ENCODE results near the gene CREM. TPM values are rescaled to one million over a fixed set of nuclear protein-coding genes. Genes with fewer than 3 reads are reported as not detected.

Gene CREM
- total RNA-seq, 4 donors from 2014 or later = 8.3 to 15.7 (median 10.9) TPM

DNA sequence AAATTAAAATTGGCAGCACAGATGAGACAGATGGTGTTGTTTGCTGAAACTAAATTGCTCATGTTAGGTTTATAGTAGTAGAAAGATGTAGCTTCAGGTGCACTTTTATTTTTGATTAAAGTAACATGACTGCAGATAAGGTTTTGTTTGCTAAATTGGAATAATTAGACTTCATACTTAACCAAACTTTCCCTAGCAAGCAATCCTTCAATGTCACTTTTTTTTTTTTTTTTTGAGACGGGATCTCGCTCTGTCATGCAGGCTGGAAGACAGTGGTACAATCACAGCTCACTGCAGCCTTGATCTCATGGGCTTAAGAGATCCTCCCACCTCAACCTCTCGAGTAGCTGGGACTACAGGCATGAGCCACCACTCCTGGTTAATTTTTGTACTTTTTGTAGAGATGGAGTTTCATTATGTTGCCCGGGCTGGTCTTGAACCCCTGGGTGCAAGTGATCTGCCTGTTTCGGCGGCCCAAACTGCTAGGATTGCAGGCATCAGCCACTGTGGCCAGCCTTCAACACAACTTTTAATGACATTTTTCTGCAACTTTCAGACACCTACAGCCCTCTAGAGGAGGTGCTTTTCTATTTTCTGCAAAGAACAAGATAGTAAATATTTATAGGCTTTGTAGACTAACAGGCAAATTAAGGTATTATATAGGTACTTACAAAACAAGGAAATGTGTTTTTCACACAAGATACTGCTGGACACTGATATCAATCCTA is 124.9 kb downstream of the CREM start:
- intact Hi-C loops (cut with DNase I; ENCODE audit: low total_unique reads) = no loop called here
- DNase-seq (ENCODE audit: low spot score in 2 of 2) = peak in 1 of 2 donors; percentile 34
- WGBS, 2 donors = 80 to 82% methylated on average over 6 of the region's 6 CpGs
- TF ChIP-seq, protein P1, sequence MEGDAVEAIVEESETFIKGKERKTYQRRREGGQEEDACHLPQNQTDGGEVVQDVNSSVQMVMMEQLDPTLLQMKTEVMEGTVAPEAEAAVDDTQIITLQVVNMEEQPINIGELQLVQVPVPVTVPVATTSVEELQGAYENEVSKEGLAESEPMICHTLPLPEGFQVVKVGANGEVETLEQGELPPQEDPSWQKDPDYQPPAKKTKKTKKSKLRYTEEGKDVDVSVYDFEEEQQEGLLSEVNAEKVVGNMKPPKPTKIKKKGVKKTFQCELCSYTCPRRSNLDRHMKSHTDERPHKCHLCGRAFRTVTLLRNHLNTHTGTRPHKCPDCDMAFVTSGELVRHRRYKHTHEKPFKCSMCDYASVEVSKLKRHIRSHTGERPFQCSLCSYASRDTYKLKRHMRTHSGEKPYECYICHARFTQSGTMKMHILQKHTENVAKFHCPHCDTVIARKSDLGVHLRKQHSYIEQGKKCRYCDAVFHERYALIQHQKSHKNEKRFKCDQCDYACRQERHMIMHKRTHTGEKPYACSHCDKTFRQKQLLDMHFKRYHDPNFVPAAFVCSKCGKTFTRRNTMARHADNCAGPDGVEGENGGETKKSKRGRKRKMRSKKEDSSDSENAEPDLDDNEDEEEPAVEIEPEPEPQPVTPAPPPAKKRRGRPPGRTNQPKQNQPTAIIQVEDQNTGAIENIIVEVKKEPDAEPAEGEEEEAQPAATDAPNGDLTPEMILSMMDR (IDR thresholded peaks at IDR 0.05) = no peak
- TF ChIP-seq POLR2A (IDR thresholded peaks at IDR 0.05) = no peak
- H3K4me3 ChIP-seq (ENCODE audit: low read depth, poor library complexity, severe bottlenecking) = no peak overlapping the region

DNA sequence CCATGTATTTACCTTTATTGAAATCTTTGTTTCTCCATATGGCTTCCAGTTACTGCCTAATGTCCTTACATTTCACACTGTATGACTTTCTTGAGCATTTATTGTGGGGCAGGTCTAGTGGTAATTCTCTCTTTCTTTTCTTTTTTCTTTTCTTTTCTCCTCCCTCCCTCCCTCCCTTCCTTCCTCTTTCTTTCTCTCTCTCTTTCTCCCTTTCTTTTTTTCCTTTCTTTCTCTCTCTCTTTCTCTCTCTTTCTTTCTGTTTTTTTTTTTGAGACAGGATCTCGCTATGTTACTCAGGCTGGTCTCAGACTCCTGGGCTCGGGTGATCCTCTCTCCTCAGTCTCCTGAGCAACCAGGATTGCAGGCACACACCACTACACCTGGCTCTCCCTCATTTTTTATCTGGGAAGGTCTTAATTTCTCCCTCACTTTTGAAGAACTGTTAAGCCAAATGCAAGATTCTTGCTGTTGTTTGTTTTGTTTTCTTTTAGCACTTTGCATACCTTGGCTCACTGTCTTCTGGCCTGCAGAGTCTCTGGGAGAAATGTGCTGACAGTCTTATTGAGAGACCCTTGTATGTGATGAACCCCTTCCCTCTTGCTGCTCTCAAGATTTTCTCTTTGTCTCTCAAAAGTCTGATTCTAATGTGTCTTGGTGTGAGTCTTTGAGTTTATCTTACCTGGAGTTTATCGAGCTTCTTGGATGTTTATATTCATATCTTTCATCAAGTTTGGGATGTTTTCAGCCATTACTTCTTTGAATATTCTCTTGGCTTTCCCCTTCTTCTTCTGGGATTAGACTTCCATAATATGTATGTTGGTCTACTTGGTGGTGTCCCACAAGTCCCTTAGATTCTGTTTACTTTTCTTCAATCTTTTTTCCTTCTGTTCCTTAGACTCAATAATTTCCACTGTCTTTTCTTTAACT is 130.7 kb downstream of the CREM start:
- TF ChIP-seq POLR2A (IDR thresholded peaks at IDR 0.05) = no peak
- TF ChIP-seq, protein P1 (IDR thresholded peaks at IDR 0.05) = no peak
- intact Hi-C loops (cut with DNase I; ENCODE audit: low total_unique reads) = no loop called here
- DNase-seq (ENCODE audit: low spot score in 2 of 2) = peak in 1 of 2 donors; percentile 13
- WGBS, 2 donors = 92 to 93% methylated on average over 3 of the region's 3 CpGs
- no peak overlapping the region for H3K4me3 ChIP-seq (ENCODE audit: low read depth, poor library complexity, severe bottlenecking)

DNA sequence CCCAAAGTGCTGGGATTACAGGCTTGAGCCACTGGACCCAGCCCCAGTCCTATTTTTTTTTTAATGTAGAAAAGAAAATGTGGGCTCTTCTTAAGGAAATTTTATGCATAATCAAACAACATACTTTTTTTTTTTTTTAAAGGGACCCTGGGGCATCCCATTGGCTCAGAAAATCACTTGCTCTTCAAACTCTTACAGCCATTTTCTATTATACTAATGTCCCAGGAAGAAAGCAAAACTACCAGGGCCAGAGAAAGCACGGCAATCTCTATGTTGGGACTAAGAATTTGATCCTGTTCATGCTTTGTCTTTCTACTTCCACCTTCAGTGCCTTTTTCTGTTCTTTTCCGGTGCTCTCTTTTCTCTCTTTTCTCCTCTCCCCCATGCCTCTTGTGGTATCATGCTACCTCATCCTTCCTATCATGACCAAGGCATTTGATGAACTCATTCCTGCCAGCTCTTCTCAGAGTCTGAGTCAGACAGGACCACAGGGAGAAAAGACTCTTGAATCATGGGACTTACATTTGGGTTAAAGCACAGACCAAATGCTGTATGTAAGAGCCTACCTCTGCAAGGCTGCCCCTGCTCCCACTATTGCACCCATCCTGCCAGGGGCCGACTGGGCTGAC is 133.2 kb downstream of the CREM start:
- intact Hi-C loops (cut with DNase I; ENCODE audit: low total_unique reads) = no loop called here
- DNase-seq (ENCODE audit: low spot score in 2 of 2) = no peak
- TF ChIP-seq POLR2A (IDR thresholded peaks at IDR 0.05) = no peak
- TF ChIP-seq, protein P1 (IDR thresholded peaks at IDR 0.05) = no peak
- no peak overlapping the region for H3K4me3 ChIP-seq (ENCODE audit: low read depth, poor library complexity, severe bottlenecking)
- whole genome bisulfite sequencing, 2 donors = 63 to 72% methylated on average over 3 of the region's 3 CpGs

DNA sequence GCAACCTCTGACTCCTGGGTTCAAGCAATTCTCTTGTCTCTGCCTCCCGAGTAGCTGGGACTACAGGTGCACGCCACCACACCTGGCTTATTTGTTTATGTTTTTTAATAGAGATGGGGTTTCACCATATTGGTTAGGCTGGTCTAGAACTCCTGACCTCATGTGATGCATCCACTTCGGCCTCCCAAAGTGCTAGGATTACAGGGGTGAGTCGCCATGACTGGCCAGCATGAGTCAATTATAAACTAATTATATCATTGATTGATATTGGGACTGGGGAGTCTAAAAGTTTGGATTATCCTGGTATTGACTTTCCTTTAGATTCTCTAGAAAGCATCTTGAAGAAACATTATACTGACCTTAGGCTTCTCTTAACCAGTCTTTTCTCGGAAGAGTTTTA is 135.8 kb downstream of the CREM start:
- intact Hi-C loops (cut with DNase I; ENCODE audit: low total_unique reads) = no loop called here
- DNase-seq (ENCODE audit: low spot score in 2 of 2) = peak in 1 of 2 donors; percentile 6
- TF ChIP-seq, protein P1 (IDR thresholded peaks at IDR 0.05) = no peak
- TF ChIP-seq POLR2A (IDR thresholded peaks at IDR 0.05) = no peak
- H3K4me3 ChIP-seq (ENCODE audit: low read depth, poor library complexity, severe bottlenecking) = no peak overlapping the region
- WGBS, 2 donors = 95 to 96% methylated on average over 5 of the region's 5 CpGs

Small RNA genes within 50 kb of the gene (microRNA-seq; reads per million reads assigned to microRNA genes)
- gene MIR3611 (ENCODE audit: borderline number of aligned reads in 1 of 2, borderline replicate concordance in 2 of 2) = 1.4 to 2.3 reads per million in 2 donors

Other genes starting within 250 kb of the CREM start
- gene CUL2, start 36.5 kb upstream of the CREM start, total RNA-seq = 10 to 100 TPM; 15.0 to 18.7 (median 17.5) TPM
- 10 to 100 TPM; 23.3 to 72.3 (median 26.7) TPM for gene CCNY, start 209.7 kb downstream of the CREM start, total RNA-seq

Data from lower leg skin (tissue), 4 donors.